Keratinocyte (primary cell): ENCODE measurements around the gene OGG1.

Experiments
- CTCF ChIP-seq, 3 experiments: IDR thresholded peaks in 1 of 3; conservative IDR thresholded peaks in 1 of 3; optimal IDR thresholded peaks in 1 of 3; 2 replicates in 2 of 3; 3 replicates in 1 of 3; pipeline versions ENCODE3 to v1.5.1; 2011; ENCODE audit warnings: low read length in 3 of 3, mild to moderate bottlenecking in 3 of 3, moderate library complexity in 2 of 3, control low read depth in 1 of 3, inconsistent platforms in 1 of 3; ENCODE audit not compliant: insufficient read depth in 2 of 3; ENCODE audit errors: extremely low read depth in 1 of 3
- EZH2 ChIP-seq: IDR thresholded peaks from one replicate; pipeline ENCODE4 v1.6.1; 2012; ENCODE audit warnings: inconsistent platforms, mild to moderate bottlenecking, low read length, moderate library complexity

GRCh38 chr3:9703736-9704346 is 45.9 kb upstream of the OGG1 start, which contains the start of gene CPNE9:
- TF ChIP-seq CTCF (optimal IDR thresholded peaks at IDR 0.05 in 1 of 3, IDR thresholded peaks at IDR 0.05 in 1 of 3, conservative IDR thresholded peaks at IDR 0.05 in 1 of 3; ENCODE audit: extremely low read depth in 1 of 3, insufficient read depth in 2 of 3, low read length in 3 of 3) = no peak
- TF ChIP-seq EZH2 = no peak
